Panc1 (cell line): ENCODE measurements around the gene SOWAHB. TPM values are rescaled to one million over a fixed set of nuclear protein-coding genes. Genes with fewer than 3 reads are reported as not detected.
"Not testable (repeated sequence)": the region's sequence is repeated elsewhere in the genome, so short reads cannot be mapped to it uniquely, and the experiment has no call there.

Experiments
- ATAC-seq: fragments of 200-7000 bp; cut with Tn5 transposase; 2 replicates; pipeline ENCODE4 v1.9.1; 2020; ENCODE audit warnings: mild to moderate bottlenecking, moderate library complexity
- BruUV-seq: library from RNA; stranded (reverse); fragments of 400-500 nt; replicated peaks from 2 replicates; lab custom pipeline; 2021; lab: Mats Ljungman, UMichigan
- CTCF ChIA-PET: fragments of 300-600 bp; sonication (Branson Sonifier 250); formaldehyde crosslinking; loops from one replicate; lab custom pipeline; 2022; ENCODE audit warnings: antibody characterized with exemption; lab: Charles Lee
- POLR2A ChIA-PET: fragments of 300-600 bp; sonication (Branson Sonifier 250); formaldehyde crosslinking; loops from one replicate; lab custom pipeline; 2022; ENCODE audit warnings: antibody characterized with exemption; lab: Charles Lee
- DNase-seq: peaks from one replicate; pipeline ENCODE4 v3.0.0-alpha.2; 2010; ENCODE audit warnings: low read depth, low spot score
- H3K27ac ChIP-seq: 2 replicates; pipeline ENCODE4 v1.5.1; 2011; ENCODE audit warnings: mild to moderate bottlenecking, low read length, inconsistent platforms
- H3K27me3 ChIP-seq: fragments of 200-500 bp; sonication (Bioruptor generic); 2 replicates; pipeline ENCODE4 v1.6.0; 2014; ENCODE audit warnings: low read length, inconsistent platforms; ENCODE audit not compliant: control insufficient read depth, insufficient read depth
- H3K36me3 ChIP-seq: fragments of 200-500 bp; sonication (Bioruptor generic); 2 replicates; pipeline ENCODE4 v1.5.1; 2014; ENCODE audit warnings: inconsistent platforms, mild to moderate bottlenecking, low read length, moderate library complexity; ENCODE audit not compliant: control insufficient read depth, insufficient read depth
- H3K4me1 ChIP-seq: 2 replicates; pipeline ENCODE4 v1.5.1; 2011; ENCODE audit warnings: inconsistent platforms, mild to moderate bottlenecking, low read length, moderate library complexity; ENCODE audit not compliant: control insufficient read depth, insufficient read depth
- H3K4me3 ChIP-seq, 2 experiments: 2 replicates each; pipeline ENCODE4 v1.5.1; 2011 to 2012; ENCODE audit warnings: low read depth in 2 of 2, low read length in 2 of 2, mild to moderate bottlenecking in 2 of 2, inconsistent platforms in 1 of 2, moderate library complexity in 1 of 2
- H3K9me3 ChIP-seq: fragments of 200-500 bp; sonication (Bioruptor generic); 2 replicates; pipeline ENCODE4 v1.5.1; 2014; ENCODE audit warnings: low read depth, mild to moderate bottlenecking, inconsistent platforms, low read length, moderate library complexity; ENCODE audit not compliant: control insufficient read depth, insufficient read depth
- POLR2AphosphoS5 ChIP-seq: IDR thresholded peaks from 2 replicates; pipeline ENCODE4 v1.6.1; 2012; ENCODE audit warnings: mild to moderate bottlenecking, low read depth, low read length, moderate library complexity
- SIN3A ChIP-seq: IDR thresholded peaks from 2 replicates; pipeline ENCODE4 v1.6.1; 2012; ENCODE audit warnings: low read depth, mild to moderate bottlenecking, low read length, moderate library complexity, borderline replicate concordance; ENCODE audit not compliant: insufficient read depth
- TCF7L2 ChIP-seq: IDR thresholded peaks from 2 replicates; pipeline ENCODE4 v1.6.1; 2011; ENCODE audit warnings: mild to moderate bottlenecking, low read depth, low read length, inconsistent platforms
- in situ Hi-C: cut with HindIII; loops from 2 replicates; pipeline ENCODE4 v1.10.0; 2016; ENCODE audit warnings: low sequenced_read_pairs, low pct_unique_long_range_greater_than_20kb
- intact Hi-C: fragments of 100-400 bp; cut with micrococcal nuclease; formaldehyde crosslinking; loops from one replicate; pipeline ENCODE4 v1.10.0; 2022; ENCODE audit not compliant: unreplicated experiment
- total RNA-seq: library from RNA; stranded (reverse); gene quantifications from one replicate; pipeline ENCODE4 v1.2.1, GENCODE V29; 2021; ENCODE audit not compliant: unreplicated experiment
- TF ChIP-seq, protein P1 (sequence below): fragments of 450-650 bp; IDR thresholded peaks from 2 replicates; pipeline ENCODE4 v1.5.1; 2017; ENCODE audit warnings: mild to moderate bottlenecking
- TF ChIP-seq, protein P2 (sequence below), 2 experiments: IDR thresholded peaks; 2 replicates each; pipeline ENCODE4 v1.6.1; 2011 to 2012; ENCODE audit warnings: low read depth in 2 of 2, control low read depth in 1 of 2, low read length in 1 of 2, mild to moderate bottlenecking in 1 of 2, moderate library complexity in 1 of 2; ENCODE audit not compliant: insufficient read depth in 1 of 2

Gene SOWAHB
- total RNA-seq, 1 experiment from 2014 or later: 4.0 TPM

DNA sequence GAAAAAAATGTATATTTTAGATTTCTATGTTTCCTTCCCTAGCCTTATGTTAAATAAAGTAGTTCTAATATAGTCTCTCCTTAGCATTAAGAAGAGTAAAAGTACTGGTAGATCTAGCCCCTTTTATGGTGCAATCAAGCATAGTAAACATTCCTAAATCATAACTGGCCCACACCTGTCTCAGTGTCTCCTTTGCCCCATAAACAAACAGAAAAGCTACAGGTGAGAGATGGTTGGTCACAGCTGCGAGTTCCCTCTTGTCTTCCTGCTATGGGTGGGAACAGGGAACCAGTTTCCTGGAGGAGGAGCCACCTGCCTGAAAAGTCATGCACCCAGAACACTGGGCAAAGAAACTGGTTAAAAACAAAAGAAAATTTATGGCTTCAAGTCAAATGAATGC lies 16.6 kb downstream of the SOWAHB start:
- no peak overlapping the region for H3K27ac ChIP-seq
- H3K4me3 ChIP-seq: no peak overlapping the region
- intact Hi-C loops (no loop called here), in situ Hi-C loops (no loop called here)
- no peaks in the 10 kb centered on the region for H3K36me3 ChIP-seq
- H3K9me3 ChIP-seq: no peaks in the 10 kb centered on the region
- CTCF ChIA-PET: interaction anchor here (0.7 kb wide), 1 partner anchor 128 kb away, joined by 3 read pairs; no protein-coding TSS in a partner anchor
- BruUV-seq: no TSS peak
- H3K4me1 ChIP-seq: no peaks in the 10 kb centered on the region
- H3K27me3 ChIP-seq: no peaks in the 10 kb centered on the region
- no peak for ATAC-seq
- DNase-seq: no peak
- POLR2A ChIA-PET: no interaction called here
- TF ChIP-seq TCF7L2 (no peak), POLR2AphosphoS5 (no peak), SIN3A (no peak)
- TF ChIP-seq, protein P1, sequence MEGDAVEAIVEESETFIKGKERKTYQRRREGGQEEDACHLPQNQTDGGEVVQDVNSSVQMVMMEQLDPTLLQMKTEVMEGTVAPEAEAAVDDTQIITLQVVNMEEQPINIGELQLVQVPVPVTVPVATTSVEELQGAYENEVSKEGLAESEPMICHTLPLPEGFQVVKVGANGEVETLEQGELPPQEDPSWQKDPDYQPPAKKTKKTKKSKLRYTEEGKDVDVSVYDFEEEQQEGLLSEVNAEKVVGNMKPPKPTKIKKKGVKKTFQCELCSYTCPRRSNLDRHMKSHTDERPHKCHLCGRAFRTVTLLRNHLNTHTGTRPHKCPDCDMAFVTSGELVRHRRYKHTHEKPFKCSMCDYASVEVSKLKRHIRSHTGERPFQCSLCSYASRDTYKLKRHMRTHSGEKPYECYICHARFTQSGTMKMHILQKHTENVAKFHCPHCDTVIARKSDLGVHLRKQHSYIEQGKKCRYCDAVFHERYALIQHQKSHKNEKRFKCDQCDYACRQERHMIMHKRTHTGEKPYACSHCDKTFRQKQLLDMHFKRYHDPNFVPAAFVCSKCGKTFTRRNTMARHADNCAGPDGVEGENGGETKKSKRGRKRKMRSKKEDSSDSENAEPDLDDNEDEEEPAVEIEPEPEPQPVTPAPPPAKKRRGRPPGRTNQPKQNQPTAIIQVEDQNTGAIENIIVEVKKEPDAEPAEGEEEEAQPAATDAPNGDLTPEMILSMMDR: no peak
- TF ChIP-seq, protein P2, sequence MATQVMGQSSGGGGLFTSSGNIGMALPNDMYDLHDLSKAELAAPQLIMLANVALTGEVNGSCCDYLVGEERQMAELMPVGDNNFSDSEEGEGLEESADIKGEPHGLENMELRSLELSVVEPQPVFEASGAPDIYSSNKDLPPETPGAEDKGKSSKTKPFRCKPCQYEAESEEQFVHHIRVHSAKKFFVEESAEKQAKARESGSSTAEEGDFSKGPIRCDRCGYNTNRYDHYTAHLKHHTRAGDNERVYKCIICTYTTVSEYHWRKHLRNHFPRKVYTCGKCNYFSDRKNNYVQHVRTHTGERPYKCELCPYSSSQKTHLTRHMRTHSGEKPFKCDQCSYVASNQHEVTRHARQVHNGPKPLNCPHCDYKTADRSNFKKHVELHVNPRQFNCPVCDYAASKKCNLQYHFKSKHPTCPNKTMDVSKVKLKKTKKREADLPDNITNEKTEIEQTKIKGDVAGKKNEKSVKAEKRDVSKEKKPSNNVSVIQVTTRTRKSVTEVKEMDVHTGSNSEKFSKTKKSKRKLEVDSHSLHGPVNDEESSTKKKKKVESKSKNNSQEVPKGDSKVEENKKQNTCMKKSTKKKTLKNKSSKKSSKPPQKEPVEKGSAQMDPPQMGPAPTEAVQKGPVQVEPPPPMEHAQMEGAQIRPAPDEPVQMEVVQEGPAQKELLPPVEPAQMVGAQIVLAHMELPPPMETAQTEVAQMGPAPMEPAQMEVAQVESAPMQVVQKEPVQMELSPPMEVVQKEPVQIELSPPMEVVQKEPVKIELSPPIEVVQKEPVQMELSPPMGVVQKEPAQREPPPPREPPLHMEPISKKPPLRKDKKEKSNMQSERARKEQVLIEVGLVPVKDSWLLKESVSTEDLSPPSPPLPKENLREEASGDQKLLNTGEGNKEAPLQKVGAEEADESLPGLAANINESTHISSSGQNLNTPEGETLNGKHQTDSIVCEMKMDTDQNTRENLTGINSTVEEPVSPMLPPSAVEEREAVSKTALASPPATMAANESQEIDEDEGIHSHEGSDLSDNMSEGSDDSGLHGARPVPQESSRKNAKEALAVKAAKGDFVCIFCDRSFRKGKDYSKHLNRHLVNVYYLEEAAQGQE (IDR thresholded peaks at IDR 0.05; ENCODE audit: insufficient read depth in 1 of 2, low read depth in 2 of 2, low read length in 1 of 2): no peak

DNA sequence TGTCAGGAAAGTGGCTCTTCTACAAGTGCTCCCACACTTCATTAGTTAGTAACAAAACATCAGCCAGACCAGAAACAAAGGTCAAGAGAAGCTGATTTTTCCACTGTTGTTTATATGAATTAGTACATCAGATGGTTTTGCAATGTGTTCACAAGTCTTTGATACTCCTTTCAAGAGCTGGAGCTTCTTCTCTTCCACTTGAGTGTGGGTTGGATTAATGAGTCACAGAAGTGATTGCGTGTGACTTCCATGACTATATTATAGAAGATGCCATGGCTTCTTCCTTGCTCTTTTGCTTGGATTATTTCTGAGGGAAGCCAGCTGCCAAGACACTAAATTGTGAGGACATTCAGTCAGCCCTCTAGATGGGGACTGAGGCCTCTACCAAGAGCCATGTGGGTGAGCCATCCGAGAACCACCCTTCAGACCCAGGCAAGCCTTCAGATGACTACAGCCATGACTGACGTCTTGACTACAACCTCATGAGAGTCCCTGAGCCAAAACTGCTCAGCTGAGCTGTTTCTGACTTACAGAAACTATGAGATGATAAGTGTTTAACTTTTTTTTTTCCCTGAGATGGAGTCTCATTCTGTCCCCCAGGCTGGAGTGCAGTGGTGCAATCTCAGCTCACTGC lies 18.1 kb downstream of the SOWAHB start:
- H3K9me3 ChIP-seq: no peaks in the 10 kb centered on the region
- in situ Hi-C loops (no loop called here), intact Hi-C loops (no loop called here)
- POLR2A ChIA-PET: no interaction called here
- H3K27ac ChIP-seq: no peak overlapping the region
- H3K4me3 ChIP-seq: no peak overlapping the region
- no peaks in the 10 kb centered on the region for H3K36me3 ChIP-seq
- H3K4me1 ChIP-seq: no peaks in the 10 kb centered on the region
- TF ChIP-seq, protein P1: no peak
- no peak for TF ChIP-seq SIN3A
- TF ChIP-seq TCF7L2: no peak
- TF ChIP-seq, protein P2 (IDR thresholded peaks at IDR 0.05; ENCODE audit: insufficient read depth in 1 of 2, low read depth in 2 of 2, low read length in 1 of 2): no peak
- TF ChIP-seq POLR2AphosphoS5: no peak
- BruUV-seq: no TSS peak
- DNase-seq (no peak), ATAC-seq (no peak)
- CTCF ChIA-PET: no interaction called here
- no peaks in the 10 kb centered on the region for H3K27me3 ChIP-seq

DNA sequence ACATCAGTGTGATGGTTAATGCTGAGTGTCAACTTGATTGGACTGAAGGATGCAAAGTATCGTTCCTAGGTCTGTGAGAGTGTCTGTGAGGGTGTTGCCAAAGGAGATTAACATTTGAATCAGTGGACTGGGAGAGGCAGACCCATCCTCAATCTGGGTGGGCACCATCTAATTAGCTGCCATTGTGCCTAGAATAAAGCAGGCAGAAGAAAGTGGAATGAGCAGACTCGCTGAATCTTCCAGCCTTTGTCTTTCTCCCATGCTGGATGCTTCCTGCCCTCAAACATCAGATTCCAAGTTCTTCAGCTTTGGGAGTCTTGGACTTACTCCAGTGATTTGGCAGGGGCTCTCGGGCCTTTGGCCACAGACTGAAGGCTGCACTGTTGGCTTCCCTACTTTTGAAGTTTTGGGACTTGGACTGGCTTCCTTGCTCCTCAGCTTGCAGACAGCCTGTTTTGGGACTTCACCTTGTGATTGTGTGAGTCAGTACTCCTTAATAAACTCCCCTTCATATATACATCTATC lies 19.2 kb downstream of the SOWAHB start:
- H3K36me3 ChIP-seq, H3K27ac ChIP-seq, BruUV-seq, H3K27me3 ChIP-seq, H3K9me3 ChIP-seq, CTCF ChIA-PET, DNase-seq, H3K4me1 ChIP-seq, intact Hi-C loops, ATAC-seq, in situ Hi-C loops, H3K4me3 ChIP-seq, POLR2A ChIA-PET: not testable (repeated sequence)
